CD4-positive, alpha-beta T cell treated with Interleukin-12 subunit alpha and Interleukin-12 subunit beta, for 1 hour (primary cell): ENCODE results near the gene SEC61A2.

Experiments used
- DNase-seq: peaks from one replicate; pipeline ENCODE4 v3.0.0-alpha.2; 2020

The SEC61A2 gene

DNA sequence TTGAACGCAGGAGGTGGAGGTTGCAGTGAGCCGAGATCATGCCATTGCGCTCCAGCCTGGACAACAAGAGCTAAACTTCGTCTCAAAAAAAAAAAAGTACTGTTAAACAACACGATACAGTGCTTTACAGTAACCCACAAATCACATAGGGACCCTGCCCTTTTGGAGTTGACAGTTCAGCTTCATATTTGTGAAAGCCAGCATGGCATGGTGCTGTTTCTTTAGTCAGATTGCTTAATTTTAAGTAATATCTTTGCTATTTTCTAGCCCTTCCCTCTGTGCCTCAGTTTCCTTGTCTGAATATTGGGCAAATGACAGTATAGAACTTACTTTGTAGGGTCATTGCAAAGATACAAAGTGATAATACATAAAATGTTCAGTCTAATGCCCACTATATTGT lies 71.4 kb downstream of the SEC61A2 start:
- DNase-seq = no peak

- DNase-seq = no peak
Measured at GRCh38 chr10:12201543-12201942, 72.1 kb downstream of the SEC61A2 start.

- no peak for DNase-seq
Measured at GRCh38 chr10:12202226-12202625, 72.7 kb downstream of the SEC61A2 start.

DNA sequence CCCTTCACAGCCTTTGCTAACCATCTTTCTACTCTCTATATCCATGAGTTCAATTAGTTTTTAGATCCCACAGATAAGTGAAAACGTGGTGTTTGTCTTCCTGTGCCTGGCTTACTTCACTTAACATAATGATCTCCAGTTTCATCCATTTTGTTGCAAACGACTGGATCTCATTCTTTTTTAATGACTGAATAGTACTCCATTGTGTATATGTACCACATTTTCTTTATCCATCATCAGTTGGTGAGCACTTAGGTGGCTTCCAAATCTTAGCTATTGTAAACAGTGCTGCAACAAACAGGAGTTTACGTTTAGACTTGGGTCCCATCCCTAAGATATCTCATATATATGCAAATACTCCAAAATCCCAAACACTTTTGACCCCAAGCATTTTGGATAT lies 75.6 kb downstream of the SEC61A2 start:
- no peak for DNase-seq

GRCh38 chr10:12207114-12207513 lies 77.6 kb downstream of the SEC61A2 start:
- no peak for DNase-seq

- no peak for DNase-seq
Measured at GRCh38 chr10:12208460-12208859, 79.0 kb downstream of the SEC61A2 start.

- DNase-seq = no peak
Measured at GRCh38 chr10:12212454-12212853, 83.0 kb downstream of the SEC61A2 start.

DNA sequence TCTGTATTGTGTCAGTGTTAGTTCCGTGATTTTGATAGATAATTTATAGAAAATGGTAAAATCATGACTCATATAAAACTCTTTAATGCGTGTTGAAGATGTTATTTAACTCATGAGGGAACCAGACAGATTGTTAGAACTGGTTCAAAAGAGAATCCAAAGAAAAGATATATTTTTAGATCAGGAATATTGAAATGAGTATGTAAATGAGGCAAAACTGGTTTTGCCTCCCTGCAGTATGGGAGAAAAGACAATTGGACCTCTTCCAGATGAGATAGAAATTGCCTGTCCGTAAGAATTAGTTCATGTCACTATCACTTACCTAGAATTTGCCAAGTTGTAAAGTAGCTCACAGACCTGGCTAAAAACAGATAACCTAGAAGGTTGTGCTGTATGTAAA lies 84.1 kb downstream of the SEC61A2 start:
- no peak for DNase-seq

DNA sequence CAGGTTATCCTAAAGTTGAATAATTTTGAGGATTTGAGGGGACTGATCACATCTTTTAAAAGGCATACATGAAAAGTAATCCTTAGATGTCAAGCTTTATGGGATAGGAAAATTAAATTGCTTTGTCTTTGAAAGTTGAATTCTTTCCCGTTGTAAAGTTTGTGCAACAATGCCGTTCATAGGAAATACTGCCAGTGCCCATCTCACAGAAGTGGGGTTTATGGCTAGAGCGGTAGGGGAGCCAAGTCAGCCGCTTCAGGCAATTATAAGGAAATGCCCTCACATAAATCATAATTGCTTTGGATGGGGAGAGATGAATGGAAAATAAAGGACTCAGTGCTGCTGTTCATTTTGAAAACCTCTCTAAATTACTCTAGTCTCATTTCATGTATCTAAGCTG lies 84.6 kb downstream of the SEC61A2 start:
- DNase-seq = no peak

DNA sequence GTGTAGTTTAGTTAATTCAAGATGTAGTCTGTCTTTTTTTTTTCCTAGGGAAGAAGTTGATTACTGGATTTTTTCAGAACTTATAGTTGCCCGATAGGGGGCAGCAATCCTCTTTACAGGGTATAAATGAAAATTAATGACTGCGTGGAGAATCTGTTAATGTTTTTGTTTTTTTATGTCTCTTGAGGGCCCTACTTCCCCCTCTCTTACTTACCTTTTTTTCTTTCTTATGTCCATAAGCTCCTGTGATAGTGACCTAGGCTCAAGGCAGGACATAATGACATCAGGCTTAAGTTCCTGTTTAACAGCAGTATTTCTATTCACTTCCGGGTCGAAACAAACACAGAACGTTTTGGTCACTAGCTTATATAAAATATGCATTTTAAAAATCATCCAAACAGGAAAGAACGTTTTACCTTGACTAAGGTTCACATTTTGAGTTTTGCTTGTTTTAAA lies 85.3 kb downstream of the SEC61A2 start:
- peak; percentile 58 for DNase-seq
